Pulmonary artery endothelial cell (primary cell): ENCODE data around the gene DNAJC11. TPM values are rescaled to one million over a fixed set of nuclear protein-coding genes. Genes with fewer than 3 reads are reported as not detected.
A peak's percentile ranks its signal among the peaks of the same experiment; 100 is the strongest.
"Not testable (repeated sequence)": the region's sequence is repeated elsewhere in the genome, so short reads cannot be mapped to it uniquely, and the experiment has no call there.

Experiments
- DNase-seq: peaks from one replicate; pipeline ENCODE4 v3.0.0-alpha.2; 2011; ENCODE audit warnings: low read depth, low spot score
- total RNA-seq: library from RNA; depleted of rRNA; stranded (reverse); fragments of >200 nt; gene quantifications from 2 replicates; pipeline ENCODE4 v1.2.3, GENCODE V29; 2014

DNAJC11 gene
- 46.3 and 70.1 TPM in 2 replicates for total RNA-seq

- peak; percentile 65 for DNase-seq
These were observed at the start of gene DNAJC11 for GRCh38 chr1:6701437-6702153. Gene DNAJC11, minus strand, starts transcription at chr1:6701816. Its CDS starts 16 bp downstream, at chr1:6701800.

- DNase-seq = no peak
These were observed 48.9 kb upstream of the DNAJC11 start for GRCh38 chr1:6750490-6750889.

GRCh38 chr1:6747674-6748073 lies 46.1 kb upstream of the DNAJC11 start:
- no peak for DNase-seq

GRCh38 chr1:6745073-6745472 lies 43.5 kb upstream of the DNAJC11 start:
- no peak for DNase-seq

GRCh38 chr1:6743189-6744101 lies 41.8 kb upstream of the DNAJC11 start:
- peak; percentile 35 for DNase-seq

GRCh38 chr1:6742676-6743188 lies 41.1 kb upstream of the DNAJC11 start:
- DNase-seq = not testable (repeated sequence)

GRCh38 chr1:6738987-6739676 lies 37.5 kb upstream of the DNAJC11 start:
- no peak for DNase-seq

- DNase-seq = no peak
These were observed 31.3 kb upstream of the DNAJC11 start for GRCh38 chr1:6732942-6733341.

GRCh38 chr1:6731905-6732304 lies 30.3 kb upstream of the DNAJC11 start:
- DNase-seq = no peak

- DNase-seq = no peak
These were observed 29.3 kb upstream of the DNAJC11 start for GRCh38 chr1:6730880-6731279.

GRCh38 chr1:6730473-6730872 lies 28.9 kb upstream of the DNAJC11 start:
- no peak for DNase-seq

- no peak for DNase-seq
These were observed 25.9 kb upstream of the DNAJC11 start for GRCh38 chr1:6727535-6727934.

- DNase-seq = no peak
These were observed 24.6 kb upstream of the DNAJC11 start for GRCh38 chr1:6726253-6726652.

- DNase-seq = no peak
These were observed 23.0 kb upstream of the DNAJC11 start for GRCh38 chr1:6724517-6725141.

GRCh38 chr1:6723621-6724428 lies 22.2 kb upstream of the DNAJC11 start:
- no peak for DNase-seq

GRCh38 chr1:6711174-6711573 lies 9.6 kb upstream of the DNAJC11 start:
- DNase-seq = no peak

GRCh38 chr1:6704746-6705145 lies 3.1 kb upstream of the DNAJC11 start:
- no peak for DNase-seq

- no peak for DNase-seq
These were observed 1.4 kb upstream of the DNAJC11 start for GRCh38 chr1:6703016-6703415.

GRCh38 chr1:6700853-6701436 lies 671 bp downstream of the DNAJC11 start:
- DNase-seq = no peak

- DNase-seq = not testable (repeated sequence)
These were observed 1.7 kb downstream of the DNAJC11 start for GRCh38 chr1:6699915-6700314.
